NCI-H510A (cell line): ENCODE results near the gene VAPB.

Experiments used
- DNase-seq: peaks from one replicate; lab custom pipeline; 2025; lab: John Stamatoyannopoulos, UW

The VAPB gene

DNA sequence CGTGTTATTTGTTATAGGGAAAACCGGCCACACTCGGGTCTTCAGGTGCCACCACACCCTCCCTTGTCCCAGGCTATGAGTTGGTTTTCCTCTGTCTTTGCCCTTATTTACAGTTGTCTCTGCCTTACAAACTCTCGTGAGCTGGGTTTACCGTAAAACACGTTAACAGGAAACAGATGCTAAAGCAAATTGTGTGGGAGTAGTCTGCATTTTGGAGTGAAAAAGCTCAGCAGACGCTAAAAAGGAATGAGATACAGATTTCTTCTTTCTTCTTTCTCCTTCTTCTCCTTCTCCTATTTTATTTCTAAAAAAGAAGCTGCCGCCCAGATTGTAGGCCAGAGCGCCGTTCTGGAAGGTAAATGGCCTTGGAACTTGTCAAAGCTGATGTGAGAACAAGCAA, 74.2 kb downstream of the VAPB start:
- no peak for DNase-seq

DNA sequence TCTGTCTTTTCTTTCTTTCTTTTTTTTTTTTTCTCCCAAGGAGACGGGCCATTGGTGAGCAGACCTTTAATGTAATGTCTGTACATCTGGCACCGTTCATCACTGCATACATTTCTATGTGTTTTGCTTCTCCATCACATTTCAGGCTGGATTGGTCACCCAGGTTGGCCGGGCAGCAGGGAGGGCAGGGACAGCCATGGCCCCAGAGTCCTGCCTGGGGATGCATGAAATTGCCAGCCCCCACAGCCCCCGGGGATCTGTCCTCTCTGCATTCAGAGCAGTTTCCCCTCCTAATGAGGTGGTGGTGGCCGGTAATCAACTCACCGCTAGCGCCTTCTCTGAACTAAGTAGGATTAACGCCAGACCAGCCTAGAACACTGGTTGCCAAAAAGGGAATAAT, 75.8 kb downstream of the VAPB start:
- no peak for DNase-seq

DNA sequence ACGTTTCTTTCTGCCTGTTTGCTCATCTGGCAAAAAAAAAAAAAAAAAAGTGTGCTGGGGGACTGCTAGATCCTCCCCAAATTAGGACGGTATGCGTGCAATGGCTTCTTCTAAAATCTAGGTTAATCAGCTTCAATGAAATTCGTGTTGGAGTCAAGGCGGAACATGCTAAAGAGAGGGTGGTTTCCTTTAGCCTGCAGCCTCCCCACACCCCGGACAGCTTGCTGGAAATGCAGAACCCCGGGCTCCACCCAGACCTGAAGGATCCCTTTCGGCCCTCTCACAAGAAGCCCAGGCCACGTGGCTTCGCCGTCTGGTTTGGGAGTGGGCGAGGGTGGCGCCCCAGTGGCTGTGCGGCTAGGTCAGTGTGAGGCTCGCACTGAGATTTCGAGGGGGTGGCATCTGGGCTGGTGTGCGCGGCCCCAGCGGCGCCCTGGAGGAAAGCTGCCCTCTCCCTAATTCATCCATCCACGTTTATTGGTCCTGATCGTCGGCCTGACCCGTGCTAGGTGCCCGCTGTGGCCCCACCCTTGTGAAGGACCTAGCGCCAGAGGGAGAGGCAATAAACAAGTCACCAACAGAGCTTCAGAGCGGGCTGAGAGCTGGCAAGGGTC, 77.2 kb downstream of the VAPB start:
- DNase-seq: no peak

DNA sequence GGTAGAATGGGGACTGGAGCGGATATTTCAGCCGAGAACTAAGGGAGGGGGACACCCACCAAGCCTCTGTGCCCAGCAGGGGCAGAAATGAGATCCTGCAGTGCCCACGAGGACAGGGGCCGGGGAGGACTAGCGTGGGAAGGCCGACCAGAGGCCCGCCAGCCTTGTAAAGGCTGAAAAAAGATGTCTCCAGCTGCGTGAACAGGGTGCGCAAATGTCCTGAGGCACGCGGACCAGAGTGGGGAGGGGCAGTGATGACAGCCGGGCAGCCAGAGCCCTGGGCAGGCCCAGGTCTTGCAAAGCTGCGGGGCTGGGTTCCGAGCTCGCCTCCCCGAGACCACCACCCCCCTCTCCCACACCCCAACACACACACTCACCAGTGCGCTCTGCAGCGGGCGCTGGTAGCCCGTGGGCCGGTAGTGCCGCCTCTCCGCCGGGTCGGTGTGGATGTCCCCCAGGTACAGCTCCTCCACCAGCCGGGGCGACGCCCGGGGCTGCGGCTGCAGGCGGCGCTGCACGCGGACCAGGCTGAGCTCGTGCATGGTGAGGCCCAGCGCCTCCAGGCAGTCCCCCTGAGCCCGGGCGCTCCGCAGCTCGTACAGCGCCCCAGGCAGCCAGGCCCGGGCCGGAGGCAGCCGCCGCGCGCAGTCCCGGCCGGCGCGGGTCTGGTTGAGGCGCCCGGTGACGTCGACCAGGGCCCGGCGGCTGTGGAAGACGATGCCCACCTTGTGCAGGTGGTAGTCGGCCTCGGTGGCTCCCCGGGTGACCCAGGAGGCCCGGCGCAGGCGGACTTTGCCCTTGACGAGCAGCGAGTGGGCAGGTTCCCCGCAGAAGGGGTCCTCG, 77.9 kb downstream of the VAPB start:
- no peak for DNase-seq

DNA sequence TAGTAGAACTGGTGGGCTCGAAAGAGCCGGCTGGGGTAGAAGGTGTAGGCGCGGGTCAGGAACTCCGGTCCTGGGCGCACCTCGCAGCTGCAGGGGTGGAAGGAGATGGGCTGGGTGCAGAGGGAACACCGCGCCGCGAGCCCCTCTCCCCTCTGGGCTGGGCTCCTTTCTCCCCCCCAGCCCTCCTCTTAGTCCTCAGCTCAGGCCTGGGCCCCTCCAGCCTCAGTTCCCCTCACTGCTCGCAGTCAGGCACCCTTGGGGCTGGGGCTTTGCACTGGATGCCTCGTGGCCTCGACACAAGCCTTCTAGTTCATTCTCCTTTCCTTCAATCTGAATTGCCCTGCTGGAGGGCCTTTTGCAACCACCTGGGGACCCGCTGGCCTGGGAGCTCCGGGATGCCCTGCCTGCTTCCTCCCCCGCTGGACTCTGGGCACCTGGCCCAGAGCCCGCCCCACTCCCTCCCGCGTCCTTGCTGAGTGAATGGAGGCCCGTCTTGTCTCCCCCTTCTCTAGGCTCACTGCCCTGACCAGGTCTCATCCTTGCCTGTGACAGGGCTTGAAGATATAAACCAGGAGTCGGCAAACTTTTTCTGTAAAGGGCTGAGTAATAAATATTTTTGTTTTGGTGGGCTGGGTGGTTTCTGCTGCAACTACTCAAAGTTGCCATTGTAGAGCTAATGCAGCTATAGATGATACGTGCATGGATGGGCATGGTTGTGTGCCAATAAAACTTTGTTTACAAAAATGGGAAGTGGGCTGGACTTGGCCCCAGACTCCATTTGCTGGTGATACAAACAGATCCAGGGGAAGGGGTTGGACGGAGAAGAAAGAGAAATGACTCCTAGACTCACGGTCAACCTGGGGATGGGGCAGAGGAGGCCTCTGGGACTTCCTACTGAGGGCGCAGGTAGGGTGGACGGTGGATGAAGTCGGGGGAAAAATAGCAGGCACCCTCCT, 78.8 kb downstream of the VAPB start:
- no peak for DNase-seq

DNA sequence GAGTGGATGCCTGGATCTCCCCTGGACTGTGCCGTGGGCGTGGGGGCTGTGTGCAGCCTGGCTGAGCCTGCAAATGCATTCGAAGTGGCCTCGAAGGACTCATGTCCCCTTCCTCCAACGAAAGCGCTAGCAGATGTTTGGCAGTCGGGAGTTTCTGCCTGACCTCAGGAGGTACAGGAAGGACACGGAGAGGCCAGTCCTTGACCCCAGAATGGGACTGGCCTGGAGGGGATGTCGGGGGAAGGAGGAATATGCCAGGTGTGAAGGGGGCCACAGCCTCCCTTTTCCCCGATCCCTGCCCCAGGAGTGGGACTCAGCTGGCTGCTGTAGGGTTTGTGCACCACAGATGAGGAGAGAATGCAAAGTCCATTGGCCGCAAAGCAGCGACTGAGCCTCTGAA, 80.6 kb downstream of the VAPB start:
- DNase-seq: no peak

DNA sequence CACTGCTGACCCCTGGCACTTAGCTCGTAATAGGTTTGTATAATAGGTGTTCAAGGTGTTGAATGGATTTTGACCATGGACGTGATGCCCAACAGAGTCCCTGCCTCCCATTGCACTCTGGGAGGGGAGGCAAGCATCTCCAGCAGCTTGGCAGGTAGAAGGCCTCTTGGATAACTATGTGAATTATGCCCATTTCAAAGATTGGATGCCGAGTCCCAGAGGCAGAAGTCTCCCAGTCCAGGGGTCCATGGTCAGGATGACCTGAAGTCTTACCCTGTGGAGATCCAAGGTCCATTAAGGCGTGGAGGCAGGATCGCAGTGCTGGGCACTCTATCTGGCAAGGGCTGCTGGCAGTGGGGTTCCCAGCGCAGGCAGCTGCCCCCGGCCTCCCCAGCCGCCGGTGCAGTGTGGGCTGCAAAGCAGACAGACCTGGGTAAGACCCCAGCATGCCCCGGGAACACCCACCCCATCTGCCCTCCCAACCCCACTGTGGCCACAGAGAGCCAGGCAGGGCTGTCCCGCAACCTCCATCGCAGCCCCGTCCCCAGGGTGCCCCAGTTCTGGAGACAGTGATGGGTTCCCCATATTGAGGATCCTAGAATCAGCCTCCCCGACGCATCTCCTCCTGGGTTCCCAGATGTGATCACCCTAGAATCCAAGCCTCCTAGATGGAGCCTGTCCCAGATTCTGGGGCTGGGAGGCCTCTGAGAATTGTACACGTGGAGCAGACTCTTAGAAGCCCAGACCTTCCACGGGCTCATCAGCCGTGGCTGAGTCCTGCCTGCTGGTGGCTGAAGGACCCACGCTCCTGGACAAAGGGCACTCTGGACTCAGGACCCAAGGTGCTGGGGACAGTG, 81.5 kb downstream of the VAPB start:
- no peak for DNase-seq

DNA sequence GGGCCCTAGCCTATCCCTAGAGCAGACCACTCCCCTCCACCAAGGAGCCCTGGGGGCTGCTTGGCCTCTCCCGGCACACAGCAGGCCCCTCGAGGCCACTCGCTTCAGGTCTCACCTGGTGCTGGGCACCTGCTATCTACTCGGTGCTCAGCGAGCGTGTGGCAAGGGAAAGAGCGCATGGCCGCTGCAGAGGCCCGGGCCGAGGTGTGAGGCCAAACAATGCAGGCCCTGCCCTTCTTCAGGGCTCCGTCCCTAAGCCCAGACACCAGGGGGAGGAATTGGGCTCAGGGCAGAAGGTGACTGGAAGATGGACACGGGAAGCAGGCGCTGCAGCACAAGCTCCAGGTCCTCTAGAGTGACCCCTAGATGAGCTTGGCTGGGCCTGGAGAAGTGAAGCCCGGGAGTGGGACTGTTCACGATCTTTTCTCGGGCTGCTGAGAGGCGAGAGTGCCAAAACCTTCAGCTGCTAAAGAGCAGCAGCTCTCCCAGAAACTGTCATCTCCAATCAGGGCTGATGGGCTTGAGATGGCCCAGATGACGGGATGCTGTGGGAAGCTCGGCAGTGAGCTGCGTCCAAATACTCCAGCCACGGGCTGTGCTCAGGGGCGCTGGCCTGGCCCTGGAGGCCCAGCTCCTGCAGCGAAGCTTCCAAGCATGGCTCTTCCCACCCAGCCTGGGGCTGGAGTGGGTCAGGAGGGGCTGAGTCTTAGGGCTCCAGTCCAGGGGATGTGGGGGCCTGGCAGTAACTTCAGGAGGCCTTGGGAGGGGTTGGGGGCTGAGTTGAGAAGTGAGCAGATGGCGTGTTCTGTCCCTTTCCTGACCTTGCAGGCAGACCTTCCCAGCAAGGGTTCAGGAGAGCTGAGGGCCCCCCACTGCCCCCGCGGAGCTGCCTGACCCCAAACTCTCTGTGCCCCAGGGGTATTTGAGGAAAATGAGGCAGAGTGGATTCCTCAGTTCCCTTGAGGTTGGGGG, 82.5 kb downstream of the VAPB start:
- DNase-seq: no peak

DNA sequence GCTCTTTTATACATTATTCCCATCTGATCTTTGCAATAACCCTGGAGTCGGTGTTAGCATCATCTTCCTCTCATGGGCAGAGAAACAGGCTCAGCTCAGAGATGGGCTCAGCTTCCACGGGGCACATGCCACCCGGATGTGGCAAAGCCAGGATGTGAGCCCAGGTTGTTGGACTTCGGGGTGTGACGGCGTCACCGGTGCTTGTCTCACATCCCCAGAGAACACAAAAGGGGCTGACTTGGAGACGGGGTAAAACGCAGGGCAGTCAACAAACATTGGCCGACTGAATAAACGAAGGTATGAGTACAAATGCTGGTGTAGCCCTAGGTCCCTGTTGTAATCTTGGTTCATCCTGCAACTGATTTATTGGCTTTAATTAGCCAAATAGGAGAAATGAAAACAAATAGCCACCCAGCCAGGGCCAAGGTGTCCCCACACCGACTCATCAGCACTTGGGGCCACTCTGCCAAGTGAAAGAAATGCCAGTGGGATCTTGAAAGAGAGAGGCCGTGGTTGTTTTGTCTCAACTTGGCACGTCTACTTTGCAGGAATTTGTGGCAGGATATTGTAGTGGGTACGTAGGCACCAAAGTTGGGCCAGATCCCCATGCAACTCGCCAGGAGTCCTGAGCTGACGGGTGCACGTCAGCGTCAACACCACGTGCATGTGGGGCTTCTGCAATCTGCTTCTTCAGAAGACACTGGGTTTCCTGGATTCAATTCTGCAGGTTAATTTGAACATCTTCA, 83.4 kb downstream of the VAPB start:
- DNase-seq: no peak

DNA sequence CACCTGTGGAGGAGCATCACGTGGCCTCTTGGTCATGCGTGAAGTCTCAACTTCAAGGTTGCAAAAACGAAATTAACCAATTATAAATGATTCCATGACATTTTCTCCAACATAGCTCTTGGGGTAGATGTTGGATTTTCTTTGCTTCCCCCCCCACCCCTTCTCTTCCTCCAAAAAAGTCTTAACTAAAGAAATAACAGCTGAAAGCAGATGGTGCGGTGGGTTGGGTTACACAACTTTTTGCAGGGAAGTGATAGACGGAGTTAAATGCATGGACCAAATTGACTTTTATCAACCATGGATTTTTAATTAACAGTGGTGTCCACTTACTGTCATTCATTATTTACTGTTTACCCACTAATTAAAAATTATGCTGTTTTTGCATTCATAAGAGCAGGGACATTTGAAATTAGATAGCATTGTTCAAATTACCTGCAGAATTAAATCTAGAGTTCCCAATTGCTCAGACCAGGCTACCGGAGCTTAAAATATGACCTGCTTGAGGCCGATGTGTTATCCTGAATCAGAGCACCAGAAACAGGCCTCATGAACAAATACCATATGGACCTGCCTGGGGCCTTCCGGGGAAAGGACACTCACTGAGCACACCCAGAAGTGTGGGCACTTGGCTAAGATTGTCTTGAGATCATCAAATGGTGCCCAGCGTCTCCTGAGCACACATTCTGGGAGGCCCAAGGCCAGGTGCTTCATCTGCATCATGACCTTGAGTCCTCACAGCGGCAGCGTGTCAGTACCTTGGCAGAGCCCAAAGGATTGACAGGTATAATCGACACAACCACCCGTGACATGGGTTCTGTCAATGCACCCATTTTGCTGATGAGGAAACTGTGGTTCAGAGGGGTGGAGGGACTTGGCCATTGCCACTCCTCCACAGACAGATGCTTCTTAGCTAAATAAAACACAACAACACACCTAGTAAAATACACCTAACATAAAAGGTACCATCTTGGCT, 84.7 kb downstream of the VAPB start:
- DNase-seq: no peak

DNA sequence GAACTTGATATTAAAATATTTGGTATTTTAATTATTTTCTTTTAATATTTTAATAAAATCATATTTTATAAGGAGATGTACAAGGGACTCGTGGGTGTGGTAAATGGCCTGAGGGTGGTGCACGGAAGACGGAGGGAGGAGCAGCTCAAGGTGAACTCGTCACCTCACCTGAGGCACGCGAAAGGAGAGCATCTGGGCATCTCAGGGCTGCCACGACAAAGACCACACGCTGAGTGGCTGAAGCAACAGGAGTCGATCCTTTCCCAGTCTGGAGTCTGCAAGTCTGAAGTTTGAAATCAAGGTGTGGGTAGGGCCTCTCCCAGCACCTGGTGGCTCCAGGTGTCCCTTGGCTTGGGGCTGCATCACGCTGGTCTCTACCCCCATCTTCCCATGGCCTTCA, 86.4 kb downstream of the VAPB start:
- DNase-seq: no peak

DNA sequence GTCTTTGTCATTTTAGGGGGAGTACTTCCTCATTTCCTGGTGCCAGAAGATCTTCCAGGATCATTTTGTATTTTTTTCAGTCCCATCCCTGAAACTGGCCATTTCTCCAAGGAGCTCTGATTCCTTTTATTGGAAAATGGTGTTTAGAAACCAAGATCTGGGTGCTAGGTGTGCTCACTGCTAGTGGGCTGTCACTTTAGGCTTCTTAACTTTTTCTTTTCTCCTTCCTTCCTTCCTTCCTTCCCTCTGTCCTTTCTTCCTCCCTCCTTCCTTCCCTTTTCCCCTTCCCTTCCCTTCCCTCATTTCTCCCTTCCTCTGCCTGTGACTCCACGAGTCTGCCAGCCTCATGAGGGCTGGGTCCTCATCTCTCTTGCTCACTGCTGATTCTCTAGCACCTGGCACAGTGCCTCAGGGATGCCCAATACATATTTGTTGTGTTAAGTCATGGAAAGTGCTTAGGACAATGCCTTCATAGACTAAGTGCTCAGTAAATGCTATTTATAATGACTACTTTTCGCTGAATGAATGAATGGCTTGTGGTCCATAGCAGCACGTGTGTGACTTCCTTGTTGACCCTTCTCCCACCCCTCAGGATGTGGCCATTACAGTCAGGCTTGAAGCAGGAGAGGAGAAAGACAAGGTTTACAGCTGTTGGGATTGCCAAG, 89.2 kb downstream of the VAPB start:
- DNase-seq: no peak

DNA sequence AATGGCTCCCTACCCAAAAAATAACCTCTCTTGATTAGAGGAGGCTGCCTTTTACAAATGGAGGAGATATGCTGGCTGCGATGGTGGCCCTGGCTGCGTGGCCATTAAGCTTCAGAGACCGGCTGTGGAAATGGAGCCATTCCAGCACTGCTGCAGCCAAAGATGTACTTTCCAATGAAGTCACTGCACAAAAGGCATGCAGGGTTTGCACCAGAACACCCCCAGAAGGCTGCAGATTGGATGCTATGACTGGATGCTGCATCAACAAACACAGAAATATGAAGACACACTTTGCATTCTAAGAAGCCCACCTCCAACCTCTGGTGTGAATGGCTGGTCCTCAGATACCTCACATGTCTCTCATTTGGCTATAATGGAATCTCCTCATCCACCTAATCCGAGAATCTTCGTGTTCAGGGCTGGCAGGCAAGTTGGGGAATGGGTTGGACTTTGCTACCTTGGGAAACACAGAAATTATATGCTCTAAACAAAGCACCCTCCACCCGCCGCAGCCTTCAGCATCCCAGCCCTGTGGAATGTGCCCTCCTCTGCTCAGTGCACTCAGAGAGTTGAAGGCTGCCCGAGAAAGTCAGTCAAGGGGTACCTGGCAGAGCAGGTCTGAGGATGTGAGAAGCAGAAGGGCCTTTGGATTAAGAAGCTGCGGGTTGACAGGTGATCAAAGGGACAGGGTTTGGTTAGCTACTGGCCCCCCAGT, 90.9 kb downstream of the VAPB start:
- DNase-seq: no peak

DNA sequence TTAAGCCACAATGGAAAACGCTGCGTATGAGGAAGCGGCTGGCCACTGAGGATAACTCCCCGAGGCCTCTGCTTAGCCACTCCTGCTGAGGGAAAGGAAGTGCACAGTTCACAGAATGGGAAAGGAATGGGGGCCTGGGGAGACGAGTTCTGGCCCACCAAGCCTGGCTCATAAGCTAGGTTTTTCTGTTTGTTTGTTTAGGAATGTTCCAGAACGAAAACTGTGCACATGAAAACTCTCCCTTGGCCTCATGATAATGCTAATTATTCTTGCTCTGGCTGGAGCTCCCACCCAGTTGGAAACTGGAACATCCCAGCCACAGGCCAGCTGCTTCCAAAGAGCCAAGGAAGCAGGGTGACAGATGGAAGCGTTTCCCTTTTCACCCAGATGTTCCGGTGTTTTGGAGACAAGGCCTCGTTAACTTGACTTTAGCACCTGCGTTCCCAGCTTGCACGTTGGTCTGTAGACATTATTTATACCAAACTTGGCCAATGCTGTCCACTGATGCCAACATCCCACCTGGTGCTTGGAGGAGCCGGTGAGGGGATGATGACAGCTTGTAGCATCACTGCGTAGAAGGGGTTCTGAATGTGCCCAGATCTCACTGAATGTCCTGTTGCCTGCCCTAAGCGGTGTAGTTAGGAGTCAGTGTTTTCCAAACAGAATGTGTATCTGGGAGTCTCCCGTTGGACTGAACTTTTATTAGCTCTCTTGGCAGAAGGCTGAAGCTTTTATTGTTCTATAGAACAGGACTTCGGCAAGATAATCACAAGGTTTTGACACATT, 91.7 kb downstream of the VAPB start:
- no peak for DNase-seq

DNA sequence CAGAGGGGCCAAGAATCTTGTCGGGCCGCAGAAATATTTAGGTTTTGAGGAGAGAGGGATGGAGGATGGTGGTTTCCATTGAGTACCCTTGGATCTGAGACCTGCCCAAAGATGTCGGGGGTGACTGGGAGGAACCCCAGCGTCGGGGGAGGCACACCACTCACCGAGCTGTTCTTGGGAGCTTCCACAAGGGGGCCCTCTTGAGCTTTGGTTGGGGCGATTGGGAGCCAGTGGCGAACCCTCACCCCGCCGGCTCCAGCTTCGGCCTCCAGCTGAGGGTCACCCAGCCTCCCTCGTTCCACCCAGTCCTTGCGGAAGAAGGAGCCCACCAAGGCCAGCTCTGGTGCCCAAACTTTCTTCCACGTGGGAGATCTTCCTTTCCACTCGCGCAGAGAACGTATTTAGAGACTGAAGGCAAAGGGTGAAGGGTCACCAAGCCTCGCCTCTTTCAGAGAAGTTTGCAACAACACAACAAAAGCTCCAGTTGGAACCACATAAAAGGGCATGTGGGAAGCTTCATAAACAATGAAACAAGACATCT, 92.5 kb downstream of the VAPB start:
- DNase-seq: no peak

DNA sequence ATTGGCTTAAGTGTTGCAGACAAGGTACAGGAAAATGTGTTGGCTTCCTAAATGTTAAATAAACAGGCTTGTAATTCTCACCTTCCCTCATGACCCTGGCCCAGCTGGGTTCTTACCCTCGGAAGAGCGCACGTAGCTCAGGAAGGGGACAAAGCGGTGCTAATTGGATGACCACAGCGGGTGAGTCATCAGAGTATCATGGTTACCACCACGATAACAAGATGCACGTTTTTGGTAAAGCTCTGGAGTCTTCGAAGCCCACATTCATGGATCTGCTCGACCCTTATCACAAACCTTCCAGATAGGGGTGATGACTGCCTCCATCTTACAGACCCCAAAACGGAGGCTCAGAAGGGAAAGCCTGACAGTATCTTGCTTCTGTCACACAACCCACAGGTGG, 93.4 kb downstream of the VAPB start:
- DNase-seq: no peak
